HepG2 (cell line): ENCODE results near the gene PALM. TPM values are rescaled to one million over a fixed set of nuclear protein-coding genes. Genes with fewer than 3 reads are reported as not detected.
A peak's percentile ranks its signal among the peaks of the same experiment; 100 is the strongest.
"Not testable (repeated sequence)": the region's sequence is repeated elsewhere in the genome, so short reads cannot be mapped to it uniquely, and the experiment has no call there.

ENCODE experiments used
- ATF1 ChIP-seq: IDR thresholded peaks from 2 replicates; pipeline ENCODE4 v1.6.1; 2016; ENCODE audit warnings: mild to moderate bottlenecking, control low read depth
- ELF3 ChIP-seq: IDR thresholded peaks from 2 replicates; pipeline ENCODE4 v1.6.1; 2016; ENCODE audit warnings: missing genetic modification reagents, missing compliant biosample characterization
- FOXA3 ChIP-seq: IDR thresholded peaks from 2 replicates; pipeline ENCODE4 v1.6.1; 2016; ENCODE audit warnings: missing genetic modification reagents, missing compliant biosample characterization
- FOXP1 ChIP-seq, 2 experiments: fragments of 450-650 bp in 1 of 2; IDR thresholded peaks; 2 replicates each; pipeline ENCODE4 v1.6.1; 2017 to 2018; ENCODE audit warnings: antibody characterized with exemption in 1 of 2
- GATA4 ChIP-seq: sonication (generic); IDR thresholded peaks from 2 replicates; pipeline ENCODE4 v1.6.1; 2016; ENCODE audit warnings: antibody characterized with exemption, low read depth, borderline replicate concordance
- GFI1 ChIP-seq: sonication (generic); formaldehyde crosslinking; IDR thresholded peaks from 2 replicates; pipeline ENCODE4 v1.5.0; 2020; ENCODE audit warnings: missing genetic modification reagents, mild to moderate bottlenecking, borderline replicate concordance
- KDM6A ChIP-seq: IDR thresholded peaks from 2 replicates; pipeline ENCODE4 v1.6.1; 2016; ENCODE audit warnings: low read depth
- LCORL ChIP-seq, 2 experiments: fragments of 450-650 bp in 1 of 2; sonication (generic) in 1 of 2; formaldehyde crosslinking in 1 of 2; IDR thresholded peaks; 2 replicates each; pipeline versions ENCODE4 v1.5.0 to v1.6.1; 2017 to 2020; ENCODE audit warnings: antibody characterized with exemption in 1 of 2, missing genetic modification reagents in 1 of 2
- MIXL1 ChIP-seq: IDR thresholded peaks from 2 replicates; pipeline ENCODE4 v1.6.1; 2016
- PPARG ChIP-seq: conservative IDR thresholded peaks from 2 replicates; pipeline ENCODE4 v1.6.1; 2016; ENCODE audit warnings: missing biosample characterization, missing genetic modification reagents
- SOX13 ChIP-seq, 3 experiments: fragments of 450-650 bp in 1 of 3; sonication (generic) in 1 of 3; formaldehyde crosslinking in 1 of 3; IDR thresholded peaks in 2 of 3; conservative IDR thresholded peaks in 1 of 3; 2 replicates each; pipeline versions ENCODE4 v1.5.0 to v1.6.1; 2016 to 2020; ENCODE audit warnings: antibody characterized with exemption in 1 of 3, mild to moderate bottlenecking in 1 of 3, missing compliant biosample characterization in 1 of 3, missing genetic modification reagents in 1 of 3, moderate library complexity in 1 of 3
- SOX6 ChIP-seq, 2 experiments: fragments of 450-650 bp in 1 of 2; sonication (generic) in 1 of 2; formaldehyde crosslinking in 1 of 2; IDR thresholded peaks; 2 replicates each; pipeline versions ENCODE4 v1.4.0 to v1.6.1; 2017 to 2020; ENCODE audit warnings: antibody characterized with exemption in 1 of 2, mild to moderate bottlenecking in 1 of 2, missing genetic modification reagents in 1 of 2
- SPEN ChIP-seq: sonication (generic); formaldehyde crosslinking; IDR thresholded peaks from 2 replicates; pipeline ENCODE4 v1.5.1; 2020; ENCODE audit warnings: low read depth, mild to moderate bottlenecking, missing genetic modification reagents
- ZBTB20 ChIP-seq: sonication (generic); formaldehyde crosslinking; IDR thresholded peaks from 2 replicates; pipeline ENCODE4 v1.8.1; 2023; ENCODE audit warnings: missing genetic modification reagents, low read depth, mild to moderate bottlenecking, borderline replicate concordance
- ZBTB7B ChIP-seq: sonication (generic); formaldehyde crosslinking; IDR thresholded peaks from 2 replicates; pipeline ENCODE4 v1.4.0; 2020; ENCODE audit warnings: missing genetic modification reagents
- ZMYM3 ChIP-seq: sonication (generic); formaldehyde crosslinking; IDR thresholded peaks from 2 replicates; pipeline ENCODE4 v1.5.1; 2020; ENCODE audit warnings: mild to moderate bottlenecking, missing genetic modification reagents
- ZNF33A ChIP-seq: sonication (generic); formaldehyde crosslinking; IDR thresholded peaks from 2 replicates; pipeline ENCODE4 v1.5.1; 2020; ENCODE audit warnings: missing genetic modification reagents, mild to moderate bottlenecking, moderate library complexity, borderline replicate concordance
- ZSCAN25 ChIP-seq: sonication (generic); formaldehyde crosslinking; IDR thresholded peaks from 2 replicates; pipeline ENCODE4 v1.8.0; 2022; ENCODE audit warnings: mild to moderate bottlenecking, missing genetic modification reagents
- polyA plus RNA-seq, 8 experiments: library from polyadenylated mRNA; depleted of rRNA in 3 of 8; stranded (reverse) in 7 of 8; unstranded in 1 of 8; fragments of >200 nt; fragmentation: Illumina TruSeq in 4 of 8; extraction: Trizol in 4 of 8; gene quantifications; 2 replicates each; pipeline versions ENCODE4 v1.2.1 to v1.2.3, GENCODE V29; 2011 to 2016; ENCODE audit warnings: low read depth in 4 of 8, missing spikeins in 1 of 8, mixed read lengths in 1 of 8; ENCODE audit not compliant: insufficient read depth in 1 of 8
- total RNA-seq, 5 experiments: library from RNA; depleted of rRNA; stranded (reverse); fragments of >200 nt; fragmentation: Illumina TruSeq; extraction: Trizol; gene quantifications; 2 replicates each; pipeline ENCODE4 v1.2.3, GENCODE V29; 2016; ENCODE audit warnings: low read depth in 1 of 5
- TF ChIP-seq, protein P1 (sequence below): IDR thresholded peaks from 2 replicates; pipeline ENCODE4 v1.4.0; 2020; ENCODE audit warnings: mild to moderate bottlenecking, missing genetic modification reagents
- TF ChIP-seq, protein P2 (sequence below): sonication (generic); formaldehyde crosslinking; conservative IDR thresholded peaks from 2 replicates; pipeline ENCODE4 v1.4.0; 2020; ENCODE audit warnings: mild to moderate bottlenecking, missing genetic modification reagents, moderate library complexity

The PALM gene
- total and polyA plus RNA-seq, 2 of the 13 experiments (the other 11 are each of a cell fraction or from before 2014, with no cell fraction given): 4.0 to 9.7 TPM

DNA sequence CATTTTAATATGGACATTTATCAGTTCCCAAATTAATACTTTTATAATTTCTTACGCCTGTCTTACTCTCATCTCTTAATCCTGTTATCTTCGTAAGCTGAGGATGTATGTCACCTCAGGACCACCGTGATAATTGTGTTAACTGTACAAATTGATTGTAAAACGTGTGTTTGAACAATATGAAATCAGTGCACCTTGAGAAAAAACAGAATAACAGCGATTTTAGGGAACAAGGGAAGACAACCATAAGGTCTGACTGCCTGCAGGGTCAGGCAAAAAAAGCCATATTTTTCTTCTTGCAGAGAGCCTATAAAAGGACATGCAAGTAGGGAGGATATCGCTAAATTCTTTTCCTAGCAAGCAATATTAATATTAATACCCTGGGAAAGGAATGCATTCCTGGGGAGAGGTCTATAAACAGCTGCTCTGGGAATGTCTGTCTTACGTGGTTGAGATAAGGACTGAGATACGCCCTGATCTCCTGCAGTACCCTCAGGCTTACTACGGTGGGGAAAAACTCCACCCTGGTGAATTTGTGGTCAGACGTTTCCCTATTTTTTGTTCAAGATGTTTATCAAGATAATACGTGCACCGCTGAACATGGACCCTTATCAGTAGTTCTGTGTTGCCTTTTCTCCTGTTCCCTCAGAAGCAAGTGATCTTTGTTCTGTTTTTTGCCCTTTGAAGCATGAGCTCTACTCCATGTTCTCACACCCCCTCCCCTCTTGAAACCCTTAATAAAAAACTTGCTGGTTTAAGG, 39.9 kb upstream of the PALM start (continued):
- 0 out of 2 replicates have a peak, but pooled peaks have one; percentile 35 for TF ChIP-seq ZSCAN25 (CRISPR knock-in tag)
- TF ChIP-seq ZNF33A: peak; percentile 99
- TF ChIP-seq ZBTB20 (CRISPR knock-in tag): 0 out of 2 replicates have a peak, but pooled peaks have one; percentile 46
- peak; percentile 85; the same call in 1 of the 2 replicates for TF ChIP-seq GATA4
- not testable (repeated sequence) for TF ChIP-seq FOXP1, SOX13, LCORL, SOX6 (IDR thresholded peaks at IDR 0.05)
- peak; percentile 51; the same call in 1 of the 2 replicates for TF ChIP-seq FOXP1 (CRISPR knock-in tag; IDR thresholded peaks at IDR 0.05)
- TF ChIP-seq KDM6A: peak; percentile 42; the same call in 1 of the 2 replicates
- peak; percentile 49; the same call in 1 of the 2 replicates for TF ChIP-seq ELF3 (CRISPR knock-in tag)
- peak; percentile 34; the same call in 1 of the 2 replicates for TF ChIP-seq FOXA3 (CRISPR knock-in tag)
- peak in 1 of 2 experiments; percentile 52; a peak in 1 of 4 replicates for TF ChIP-seq SOX13 (CRISPR knock-in tag; conservative IDR thresholded peaks at IDR 0.05 in 1 of 2, IDR thresholded peaks at IDR 0.05 in 1 of 2)
- TF ChIP-seq, protein P1, sequence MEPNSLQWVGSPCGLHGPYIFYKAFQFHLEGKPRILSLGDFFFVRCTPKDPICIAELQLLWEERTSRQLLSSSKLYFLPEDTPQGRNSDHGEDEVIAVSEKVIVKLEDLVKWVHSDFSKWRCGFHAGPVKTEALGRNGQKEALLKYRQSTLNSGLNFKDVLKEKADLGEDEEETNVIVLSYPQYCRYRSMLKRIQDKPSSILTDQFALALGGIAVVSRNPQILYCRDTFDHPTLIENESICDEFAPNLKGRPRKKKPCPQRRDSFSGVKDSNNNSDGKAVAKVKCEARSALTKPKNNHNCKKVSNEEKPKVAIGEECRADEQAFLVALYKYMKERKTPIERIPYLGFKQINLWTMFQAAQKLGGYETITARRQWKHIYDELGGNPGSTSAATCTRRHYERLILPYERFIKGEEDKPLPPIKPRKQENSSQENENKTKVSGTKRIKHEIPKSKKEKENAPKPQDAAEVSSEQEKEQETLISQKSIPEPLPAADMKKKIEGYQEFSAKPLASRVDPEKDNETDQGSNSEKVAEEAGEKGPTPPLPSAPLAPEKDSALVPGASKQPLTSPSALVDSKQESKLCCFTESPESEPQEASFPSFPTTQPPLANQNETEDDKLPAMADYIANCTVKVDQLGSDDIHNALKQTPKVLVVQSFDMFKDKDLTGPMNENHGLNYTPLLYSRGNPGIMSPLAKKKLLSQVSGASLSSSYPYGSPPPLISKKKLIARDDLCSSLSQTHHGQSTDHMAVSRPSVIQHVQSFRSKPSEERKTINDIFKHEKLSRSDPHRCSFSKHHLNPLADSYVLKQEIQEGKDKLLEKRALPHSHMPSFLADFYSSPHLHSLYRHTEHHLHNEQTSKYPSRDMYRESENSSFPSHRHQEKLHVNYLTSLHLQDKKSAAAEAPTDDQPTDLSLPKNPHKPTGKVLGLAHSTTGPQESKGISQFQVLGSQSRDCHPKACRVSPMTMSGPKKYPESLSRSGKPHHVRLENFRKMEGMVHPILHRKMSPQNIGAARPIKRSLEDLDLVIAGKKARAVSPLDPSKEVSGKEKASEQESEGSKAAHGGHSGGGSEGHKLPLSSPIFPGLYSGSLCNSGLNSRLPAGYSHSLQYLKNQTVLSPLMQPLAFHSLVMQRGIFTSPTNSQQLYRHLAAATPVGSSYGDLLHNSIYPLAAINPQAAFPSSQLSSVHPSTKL: peak; percentile 57; the same call in 1 of the 2 replicates
- peak; percentile 72 for TF ChIP-seq LCORL (CRISPR knock-in tag; IDR thresholded peaks at IDR 0.05)
- peak; percentile 70; the same call in 1 of the 2 replicates for TF ChIP-seq SPEN
- peak; percentile 53 for TF ChIP-seq SOX6 (CRISPR knock-in tag; IDR thresholded peaks at IDR 0.05)
- peak; percentile 65; the same call in 1 of the 2 replicates for TF ChIP-seq ZMYM3 (CRISPR knock-in tag)
- TF ChIP-seq GFI1 (CRISPR knock-in tag): peak; percentile 40; the same call in 1 of the 2 replicates
- TF ChIP-seq, protein P2, sequence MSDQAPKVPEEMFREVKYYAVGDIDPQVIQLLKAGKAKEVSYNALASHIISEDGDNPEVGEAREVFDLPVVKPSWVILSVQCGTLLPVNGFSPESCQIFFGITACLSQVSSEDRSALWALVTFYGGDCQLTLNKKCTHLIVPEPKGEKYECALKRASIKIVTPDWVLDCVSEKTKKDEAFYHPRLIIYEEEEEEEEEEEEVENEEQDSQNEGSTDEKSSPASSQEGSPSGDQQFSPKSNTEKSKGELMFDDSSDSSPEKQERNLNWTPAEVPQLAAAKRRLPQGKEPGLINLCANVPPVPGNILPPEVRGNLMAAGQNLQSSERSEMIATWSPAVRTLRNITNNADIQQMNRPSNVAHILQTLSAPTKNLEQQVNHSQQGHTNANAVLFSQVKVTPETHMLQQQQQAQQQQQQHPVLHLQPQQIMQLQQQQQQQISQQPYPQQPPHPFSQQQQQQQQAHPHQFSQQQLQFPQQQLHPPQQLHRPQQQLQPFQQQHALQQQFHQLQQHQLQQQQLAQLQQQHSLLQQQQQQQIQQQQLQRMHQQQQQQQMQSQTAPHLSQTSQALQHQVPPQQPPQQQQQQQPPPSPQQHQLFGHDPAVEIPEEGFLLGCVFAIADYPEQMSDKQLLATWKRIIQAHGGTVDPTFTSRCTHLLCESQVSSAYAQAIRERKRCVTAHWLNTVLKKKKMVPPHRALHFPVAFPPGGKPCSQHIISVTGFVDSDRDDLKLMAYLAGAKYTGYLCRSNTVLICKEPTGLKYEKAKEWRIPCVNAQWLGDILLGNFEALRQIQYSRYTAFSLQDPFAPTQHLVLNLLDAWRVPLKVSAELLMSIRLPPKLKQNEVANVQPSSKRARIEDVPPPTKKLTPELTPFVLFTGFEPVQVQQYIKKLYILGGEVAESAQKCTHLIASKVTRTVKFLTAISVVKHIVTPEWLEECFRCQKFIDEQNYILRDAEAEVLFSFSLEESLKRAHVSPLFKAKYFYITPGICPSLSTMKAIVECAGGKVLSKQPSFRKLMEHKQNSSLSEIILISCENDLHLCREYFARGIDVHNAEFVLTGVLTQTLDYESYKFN (CRISPR knock-in tag): peak; percentile 87
- TF ChIP-seq ATF1: 0 out of 2 replicates have a peak, but pooled peaks have one; percentile 18
- peak; percentile 38; the same call in 1 of the 2 replicates for TF ChIP-seq ZBTB7B (CRISPR knock-in tag)
- TF ChIP-seq PPARG (CRISPR knock-in tag): peak; percentile 42; the same call in 1 of the 2 replicates
- 0 out of 2 replicates have a peak, but pooled peaks have one; percentile 3 for TF ChIP-seq MIXL1 (CRISPR knock-in tag)
